HEK293T (cell line): ENCODE results near the gene TAF6.

Experiments
- FOXA1 ChIP-seq: fragments of 450-650 bp; IDR thresholded peaks from 2 replicates; pipeline ENCODE4 v1.6.1; 2016; ENCODE audit warnings: mild to moderate bottlenecking
- FOXM1 ChIP-seq: fragments of 450-650 bp; IDR thresholded peaks from 2 replicates; pipeline ENCODE4 v1.6.1; 2017; ENCODE audit warnings: mild to moderate bottlenecking, borderline replicate concordance
- HDGF ChIP-seq: fragments of 450-650 bp; IDR thresholded peaks from 2 replicates; pipeline ENCODE4 v1.6.1; 2017; ENCODE audit warnings: antibody characterized with exemption, borderline replicate concordance
- PKNOX1 ChIP-seq: fragments of 450-650 bp; IDR thresholded peaks from 2 replicates; pipeline ENCODE4 v1.6.1; 2016
- SP1 ChIP-seq: fragments of 450-650 bp; IDR thresholded peaks from 2 replicates; pipeline ENCODE4 v1.6.1; 2017
- SUZ12 ChIP-seq: fragments of 450-650 bp; IDR thresholded peaks from 2 replicates; pipeline ENCODE4 v1.6.1; 2016; ENCODE audit warnings: mild to moderate bottlenecking

GRCh38 chr7:100107890-100108289 is 11.3 kb downstream of the TAF6 start:
- no peak for TF ChIP-seq FOXA1
- no peak for TF ChIP-seq PKNOX1
- TF ChIP-seq SP1 = no peak
- TF ChIP-seq FOXM1 = no peak
- TF ChIP-seq HDGF = no peak
- TF ChIP-seq SUZ12 = no peak
